ENCODE results near the gene PIK3R3.

Gene PIK3R3

GRCh38 chr1:46026531-46026930, 105.9 kb downstream of the PIK3R3 start:
- no peak for DNase-seq (ENCODE audit: low read depth)

DNA sequence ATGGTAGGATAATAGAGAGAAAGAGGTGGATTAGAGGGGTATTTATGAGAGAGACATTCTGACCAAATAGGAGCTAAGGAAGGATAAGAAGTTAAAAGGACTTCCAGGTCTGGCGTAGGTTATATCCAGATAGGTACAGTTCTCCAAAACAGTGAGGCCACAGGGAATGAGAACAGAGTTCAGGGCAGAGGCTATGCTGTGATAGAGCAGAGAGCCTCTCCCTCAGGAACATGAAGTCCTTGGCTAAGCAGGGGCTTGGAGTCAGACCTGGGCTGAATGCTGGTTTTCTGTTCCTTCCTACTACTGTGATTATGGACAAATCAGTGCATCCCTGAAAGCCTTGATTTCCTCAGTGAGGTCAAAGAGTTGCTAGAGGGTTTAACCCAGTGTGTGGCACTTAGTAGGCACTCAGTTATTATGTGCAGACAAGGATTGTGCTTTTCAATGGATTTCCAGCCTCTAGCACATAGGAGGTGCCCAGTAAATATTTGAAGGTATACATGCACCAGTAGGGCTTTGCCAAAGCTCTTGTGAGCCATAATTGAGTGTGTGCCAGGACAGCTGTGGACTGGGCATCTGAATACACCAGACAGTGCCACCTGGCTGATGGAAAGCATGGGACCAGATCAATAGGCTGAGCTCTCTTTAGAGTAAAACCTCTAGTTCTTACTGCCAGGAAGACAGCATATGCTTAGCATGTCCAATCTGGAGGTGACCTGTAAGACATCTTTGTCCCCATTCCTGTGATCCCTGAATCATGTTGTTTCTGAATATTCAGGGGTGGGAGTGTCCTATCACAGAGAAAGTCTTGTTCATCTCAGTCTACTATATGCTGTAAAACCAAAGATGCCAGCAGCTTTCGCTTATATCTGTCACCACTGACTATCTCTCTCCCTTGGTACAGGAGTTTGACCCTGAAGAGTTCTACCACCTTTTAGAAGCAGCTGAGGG, 111.1 kb downstream of the PIK3R3 start:
- DNase-seq (ENCODE audit: low read depth), result no peak

DNA sequence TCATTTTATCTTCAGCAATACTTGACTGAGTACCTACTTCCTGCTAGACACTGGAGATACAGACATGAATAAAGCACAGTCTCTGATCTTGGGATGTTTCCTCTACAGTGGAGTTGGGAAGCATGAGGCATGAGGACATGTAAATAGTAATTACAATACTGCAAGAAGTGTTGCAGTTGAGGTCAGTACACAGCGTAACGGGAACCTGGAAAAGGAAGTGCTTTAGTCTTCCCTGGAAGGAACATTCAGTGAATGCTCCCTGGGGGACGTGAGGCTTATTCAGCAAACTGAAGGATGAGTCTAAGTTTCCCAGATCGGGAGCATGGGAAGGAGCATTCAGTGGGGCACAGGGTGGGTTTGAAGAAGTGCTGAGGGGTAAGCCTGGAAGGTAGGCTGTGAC, 112.4 kb downstream of the PIK3R3 start:
- DNase-seq (ENCODE audit: low read depth), result no peak

- DNase-seq (ENCODE audit: low read depth), result no peak
Measured at GRCh38 chr1:46019348-46019747, 113.1 kb downstream of the PIK3R3 start.

DNA sequence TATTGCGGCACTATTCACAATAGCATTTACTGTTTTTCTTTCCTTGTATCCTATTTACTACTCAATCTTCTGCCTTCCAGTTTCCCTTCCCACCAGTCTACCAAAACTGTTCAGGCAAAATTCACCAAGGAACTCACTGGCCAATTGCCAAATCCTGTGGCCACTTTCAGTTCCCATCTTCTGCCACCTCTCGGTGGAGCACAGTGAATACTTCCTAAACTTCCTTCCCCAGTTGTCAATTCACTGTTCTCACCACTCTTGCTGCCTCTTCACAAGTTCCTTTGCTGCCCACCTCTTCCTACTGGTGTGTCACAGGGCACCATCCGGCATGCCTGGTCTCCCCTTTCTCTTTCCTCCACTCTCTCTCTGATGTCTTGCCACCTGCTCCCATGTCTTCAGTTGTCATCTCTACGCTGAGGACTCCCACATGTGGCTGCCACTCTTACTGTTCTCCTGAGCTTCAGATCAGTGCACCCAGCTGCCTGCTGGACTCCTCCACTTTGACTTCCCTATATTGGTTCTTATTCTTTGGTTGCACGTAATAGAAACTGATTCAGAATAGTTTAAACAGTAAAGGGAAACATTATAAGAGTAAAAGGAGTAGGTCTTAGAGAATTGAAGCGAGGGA, 114.4 kb downstream of the PIK3R3 start:
- no peak for DNase-seq (ENCODE audit: low read depth)

- DNase-seq (ENCODE audit: low read depth), result no peak
Measured at GRCh38 chr1:46013581-46013980, 118.8 kb downstream of the PIK3R3 start.

GRCh38 chr1:46012236-46012635, 120.2 kb downstream of the PIK3R3 start:
- no peak for DNase-seq (ENCODE audit: low read depth)

- DNase-seq (ENCODE audit: low read depth), result no peak
Measured at GRCh38 chr1:46011121-46011695, 121.2 kb downstream of the PIK3R3 start.

GRCh38 chr1:46010611-46011010, 121.8 kb downstream of the PIK3R3 start:
- DNase-seq (ENCODE audit: low read depth), result no peak

DNA sequence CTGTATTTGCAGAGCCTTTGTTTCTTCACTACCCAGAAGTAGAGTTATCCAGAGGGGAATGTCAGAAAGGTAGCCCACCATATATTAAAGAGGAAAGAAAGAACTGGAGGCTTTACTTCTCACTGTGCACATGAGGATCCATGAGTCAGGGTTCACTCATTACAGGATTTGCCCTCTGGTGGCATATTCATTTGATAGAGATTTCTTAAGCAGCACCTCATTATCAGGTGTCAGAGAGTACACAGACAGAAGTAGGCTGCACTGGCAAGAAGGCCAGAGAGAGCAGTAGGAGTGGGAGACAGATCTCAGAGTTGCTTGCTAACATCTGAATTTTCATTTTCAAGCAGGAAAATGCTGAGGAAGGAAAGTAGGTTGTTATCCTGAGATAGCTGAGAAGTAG, 123.8 kb downstream of the PIK3R3 start:
- no peak for DNase-seq (ENCODE audit: low read depth)

- DNase-seq (ENCODE audit: low read depth), result no peak
Measured at GRCh38 chr1:46005594-46005993, 126.8 kb downstream of the PIK3R3 start.

DNA sequence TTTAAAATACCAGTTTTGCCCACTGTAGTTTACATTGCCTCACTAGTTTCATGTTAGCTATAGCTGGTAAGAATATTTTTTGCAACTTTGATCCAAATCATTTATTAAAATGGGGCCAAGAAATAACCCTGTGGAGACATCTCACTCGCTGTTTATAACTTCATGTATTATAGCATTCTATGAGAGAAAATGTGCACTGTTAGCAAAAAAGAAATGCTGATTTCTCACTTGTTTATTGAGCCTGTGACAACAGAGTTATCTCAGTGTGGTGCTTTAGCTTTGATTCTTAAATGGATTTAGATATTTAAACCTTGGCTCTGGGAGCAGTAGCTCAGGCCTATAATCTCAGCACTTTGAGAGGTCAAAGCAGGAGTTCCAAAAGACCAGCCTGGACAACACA, 127.9 kb downstream of the PIK3R3 start:
- no peak for DNase-seq (ENCODE audit: low read depth)

GRCh38 chr1:46003315-46003714, 129.1 kb downstream of the PIK3R3 start:
- no peak for DNase-seq (ENCODE audit: low read depth)

DNA sequence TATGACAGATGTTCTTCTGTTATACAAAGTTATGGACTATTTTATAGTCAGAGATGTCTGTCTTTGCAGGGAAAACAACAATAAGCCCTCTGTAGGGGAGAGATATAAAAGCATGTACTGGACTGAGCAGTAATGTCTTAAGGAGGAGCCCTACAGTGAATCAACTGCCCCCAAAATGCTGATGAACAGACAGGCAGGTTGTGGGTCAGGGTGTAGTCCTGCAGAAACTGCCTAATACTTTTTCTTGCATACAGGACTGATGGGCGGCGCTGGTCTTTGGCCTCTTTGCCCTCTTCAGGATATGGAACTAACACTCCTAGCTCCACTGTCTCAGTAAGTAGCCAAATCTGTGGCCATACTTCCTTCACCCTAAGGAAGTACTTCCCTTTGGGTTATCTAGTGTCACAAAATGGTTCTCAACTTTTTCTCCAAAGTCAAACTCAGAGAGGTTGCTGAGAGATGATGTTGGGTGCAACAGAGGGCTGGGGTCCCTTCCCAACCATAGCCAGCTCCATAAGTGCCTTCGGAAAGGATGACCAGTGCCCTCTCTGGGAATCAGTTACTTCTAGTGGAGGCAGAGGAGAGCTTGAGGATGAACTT, 129.8 kb downstream of the PIK3R3 start:
- no peak for DNase-seq (ENCODE audit: low read depth)

DNA sequence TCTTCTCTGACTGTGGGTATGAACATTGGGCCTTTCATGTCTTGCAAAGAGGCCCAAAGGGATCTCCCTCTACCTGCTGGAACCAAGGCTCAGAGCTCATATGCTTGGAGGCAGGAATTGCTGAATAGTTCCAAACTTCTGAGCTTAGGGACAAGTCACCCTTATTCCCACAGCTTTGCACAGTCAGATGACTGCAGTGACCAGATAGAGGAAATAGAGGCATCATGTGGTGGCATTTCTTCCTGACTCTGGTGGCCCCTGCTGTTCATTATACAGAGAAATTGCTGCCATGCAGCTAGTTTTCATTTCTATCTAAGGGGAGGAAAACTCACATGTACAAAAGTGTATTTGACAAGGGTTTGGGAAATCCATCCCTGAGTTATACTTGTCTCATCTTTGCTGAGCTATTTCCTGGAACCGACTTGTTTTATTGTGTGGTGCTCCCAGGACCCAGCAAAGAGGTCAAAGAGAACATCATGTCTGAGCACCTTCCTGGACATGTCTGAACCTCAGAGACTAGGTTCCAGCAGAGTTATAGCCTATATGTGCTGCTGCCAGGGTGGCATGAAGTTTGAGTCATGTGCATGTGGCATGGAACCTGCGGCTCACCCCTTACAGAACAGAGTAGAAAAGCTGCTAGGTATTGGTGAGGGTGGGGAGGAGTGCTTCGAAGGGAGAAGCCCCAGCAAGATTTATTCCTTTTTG, 131.2 kb downstream of the PIK3R3 start:
- no peak for DNase-seq (ENCODE audit: low read depth)

DNA sequence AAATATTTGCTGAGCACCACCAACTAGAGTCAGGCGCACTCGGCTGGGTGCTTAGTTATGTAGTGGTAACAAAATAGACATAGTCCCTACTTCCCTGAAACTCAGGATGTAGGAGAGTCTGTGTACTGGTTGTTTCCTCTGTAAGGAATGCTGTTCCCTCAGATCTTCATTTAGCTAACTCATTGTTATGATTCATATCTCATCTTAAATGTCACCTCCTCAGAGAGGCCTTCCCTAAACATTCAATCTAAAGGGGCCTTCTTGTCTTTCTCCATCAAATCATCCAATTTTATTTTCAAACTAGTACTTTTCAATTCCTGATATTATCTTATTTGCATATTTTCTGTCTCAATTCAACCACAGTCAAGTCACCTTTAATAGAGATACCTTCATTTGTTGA, 132.9 kb downstream of the PIK3R3 start:
- DNase-seq (ENCODE audit: low read depth), result no peak

- DNase-seq (ENCODE audit: low read depth), result no peak
Measured at GRCh38 chr1:45998020-45998617, 134.3 kb downstream of the PIK3R3 start.

DNA sequence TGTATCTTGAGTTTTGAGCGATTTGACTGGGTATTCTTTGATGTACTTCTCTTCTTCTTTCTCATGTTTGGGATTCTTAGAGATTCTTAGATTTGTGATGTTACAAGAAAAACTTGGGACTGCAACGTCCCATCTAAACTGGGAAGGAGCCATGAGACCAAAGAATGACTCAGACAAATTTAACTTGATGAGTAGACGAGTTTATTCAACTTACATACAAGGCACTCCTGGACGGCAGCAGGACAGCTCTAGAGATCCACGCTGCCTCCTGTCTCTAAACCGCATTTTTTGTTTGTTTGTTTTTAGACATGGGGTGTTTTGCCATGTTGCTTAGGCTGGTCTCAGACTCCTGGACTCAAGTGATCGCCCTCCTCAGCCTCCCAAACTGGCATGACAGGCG, 137.1 kb downstream of the PIK3R3 start:
- DNase-seq (ENCODE audit: low read depth), result no peak

GRCh38 chr1:45994423-45994822, 138.0 kb downstream of the PIK3R3 start:
- no peak for DNase-seq (ENCODE audit: low read depth)

All from activated T-cell treated with anti-CD3 and anti-CD28 coated beads for 48 hours (primary cell).